Urinary bladder (tissue), 4 donors: ENCODE results near the gene HDLBP. TPM values are rescaled to one million over a fixed set of nuclear protein-coding genes. Genes with fewer than 3 reads are reported as not detected.

ENCODE experiments used
- DNase-seq: peaks from one replicate; pipeline ENCODE4 v3.0.0-alpha.2; 2015; ENCODE audit errors: extremely low spot score
- H3K27ac ChIP-seq: one replicate; pipeline ENCODE4 v1.5.1; 2013; ENCODE audit warnings: low read depth, mild to moderate bottlenecking, moderate library complexity
- H3K36me3 ChIP-seq: one replicate; pipeline ENCODE4 v1.6.1; 2013; ENCODE audit warnings: mild to moderate bottlenecking, moderate library complexity; ENCODE audit not compliant: insufficient read depth
- H3K4me1 ChIP-seq: one replicate; pipeline ENCODE4 v1.6.1; 2013; ENCODE audit warnings: mild to moderate bottlenecking, moderate library complexity; ENCODE audit not compliant: insufficient read depth
- H3K4me3 ChIP-seq: one replicate; pipeline ENCODE4 v1.5.1; 2013; ENCODE audit warnings: low read depth, low read length
- WGBS: extraction: QIAGEN DNeasy Blood & Tissue Kit; methylation state at CpG from one replicate; pipeline ENCODE4 v1.1.7; 2013; 5-methylcytosine and 5-hydroxymethylcytosine counted together
- polyA plus RNA-seq: library from polyadenylated mRNA; stranded (reverse); fragments of 200-250 nt; gene quantifications from one replicate; pipeline ENCODE4 v1.2.3, GENCODE V29; 2013
- total RNA-seq: library from RNA; depleted of rRNA; stranded (reverse); fragments of >200 nt; gene quantifications from one replicate; pipeline ENCODE4 v1.2.3, GENCODE V29; 2014
- donor health status: healthy with polysubstance abuse.
- donor health status: healthy.

HDLBP gene, protein sequence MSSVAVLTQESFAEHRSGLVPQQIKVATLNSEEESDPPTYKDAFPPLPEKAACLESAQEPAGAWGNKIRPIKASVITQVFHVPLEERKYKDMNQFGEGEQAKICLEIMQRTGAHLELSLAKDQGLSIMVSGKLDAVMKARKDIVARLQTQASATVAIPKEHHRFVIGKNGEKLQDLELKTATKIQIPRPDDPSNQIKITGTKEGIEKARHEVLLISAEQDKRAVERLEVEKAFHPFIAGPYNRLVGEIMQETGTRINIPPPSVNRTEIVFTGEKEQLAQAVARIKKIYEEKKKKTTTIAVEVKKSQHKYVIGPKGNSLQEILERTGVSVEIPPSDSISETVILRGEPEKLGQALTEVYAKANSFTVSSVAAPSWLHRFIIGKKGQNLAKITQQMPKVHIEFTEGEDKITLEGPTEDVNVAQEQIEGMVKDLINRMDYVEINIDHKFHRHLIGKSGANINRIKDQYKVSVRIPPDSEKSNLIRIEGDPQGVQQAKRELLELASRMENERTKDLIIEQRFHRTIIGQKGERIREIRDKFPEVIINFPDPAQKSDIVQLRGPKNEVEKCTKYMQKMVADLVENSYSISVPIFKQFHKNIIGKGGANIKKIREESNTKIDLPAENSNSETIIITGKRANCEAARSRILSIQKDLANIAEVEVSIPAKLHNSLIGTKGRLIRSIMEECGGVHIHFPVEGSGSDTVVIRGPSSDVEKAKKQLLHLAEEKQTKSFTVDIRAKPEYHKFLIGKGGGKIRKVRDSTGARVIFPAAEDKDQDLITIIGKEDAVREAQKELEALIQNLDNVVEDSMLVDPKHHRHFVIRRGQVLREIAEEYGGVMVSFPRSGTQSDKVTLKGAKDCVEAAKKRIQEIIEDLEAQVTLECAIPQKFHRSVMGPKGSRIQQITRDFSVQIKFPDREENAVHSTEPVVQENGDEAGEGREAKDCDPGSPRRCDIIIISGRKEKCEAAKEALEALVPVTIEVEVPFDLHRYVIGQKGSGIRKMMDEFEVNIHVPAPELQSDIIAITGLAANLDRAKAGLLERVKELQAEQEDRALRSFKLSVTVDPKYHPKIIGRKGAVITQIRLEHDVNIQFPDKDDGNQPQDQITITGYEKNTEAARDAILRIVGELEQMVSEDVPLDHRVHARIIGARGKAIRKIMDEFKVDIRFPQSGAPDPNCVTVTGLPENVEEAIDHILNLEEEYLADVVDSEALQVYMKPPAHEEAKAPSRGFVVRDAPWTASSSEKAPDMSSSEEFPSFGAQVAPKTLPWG (N-terminal part only)
- 588 TPM for total RNA-seq
- 199 TPM for polyA plus RNA-seq

DNA sequence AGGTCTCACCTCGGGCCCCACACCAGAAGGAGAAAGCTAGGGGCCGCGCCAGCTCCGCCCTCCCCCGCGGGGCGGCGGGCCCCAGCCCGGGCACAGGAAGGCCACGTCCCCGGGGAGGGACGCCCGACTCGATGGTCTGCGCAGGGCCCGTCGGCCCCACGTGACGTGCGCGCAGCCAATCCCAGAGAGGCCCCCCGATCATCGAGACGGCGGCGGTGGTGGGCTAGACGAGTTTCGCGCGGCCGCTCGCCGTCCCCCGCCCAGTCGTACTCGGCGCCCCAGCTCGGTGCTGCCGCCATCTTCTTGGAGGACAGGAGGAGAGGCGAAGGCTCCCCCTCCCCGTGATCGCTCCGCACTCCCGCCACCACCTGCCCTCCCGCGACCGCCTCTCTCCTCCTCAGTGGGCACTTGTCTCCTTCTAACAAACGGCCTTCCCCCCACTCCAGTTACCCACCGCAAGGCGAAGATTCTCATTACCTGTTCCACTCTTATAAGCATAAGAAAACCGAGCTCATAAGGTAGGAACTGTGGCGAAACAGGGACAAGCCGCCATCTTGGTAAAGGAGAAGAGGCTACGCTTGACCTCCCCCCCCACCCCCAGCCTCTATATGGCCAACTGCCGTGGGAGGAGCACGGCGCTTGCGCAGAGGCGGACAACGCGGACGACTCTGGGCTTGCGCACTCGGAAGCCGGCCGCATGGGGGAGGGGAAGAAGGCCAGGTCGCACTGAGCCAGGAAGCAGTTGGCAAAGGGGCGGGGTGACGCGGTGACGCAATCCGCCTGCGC, at the start of gene HDLBP:
HDLBP (minus strand) TSS at position 580 of the 786 bp plus-strand sequence. CDS start 48,803 bp downstream, outside the sequence.
- peak within 1 kb of the TSS; percentile 99 for H3K27ac ChIP-seq
- DNase-seq = peak; percentile 95
- whole genome bisulfite sequencing = under 1% methylated on average over 73 of the region's 73 CpGs
- no peaks in the 10 kb centered on the region for H3K36me3 ChIP-seq
- H3K4me3 ChIP-seq = peak within 1 kb of the TSS; percentile 73
- peaks cover 3% of the 10 kb centered on the region for H3K4me1 ChIP-seq

DNA sequence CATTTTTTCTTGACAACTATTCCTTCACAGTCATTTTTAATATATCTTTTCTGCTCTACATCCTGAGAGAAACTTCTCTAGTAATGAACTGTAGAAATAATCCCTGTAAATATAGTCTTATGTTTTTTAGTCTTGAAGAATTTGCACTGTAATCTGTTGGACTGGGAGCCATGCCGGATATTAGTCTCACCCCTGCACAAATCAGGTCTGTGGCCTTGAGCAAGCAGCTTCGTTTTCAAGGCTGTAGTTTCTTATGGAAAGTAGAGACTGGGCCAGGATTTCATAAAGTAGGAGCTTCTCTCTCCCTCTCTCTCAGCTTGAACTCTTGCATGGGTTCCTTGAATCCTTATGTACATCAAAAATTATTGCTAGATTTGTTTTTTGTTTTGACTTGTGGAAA, 49.3 kb upstream of the HDLBP start:
- H3K27ac ChIP-seq = no peak overlapping the region
- no peak for DNase-seq
- H3K36me3 ChIP-seq = no peaks in the 10 kb centered on the region
- peaks cover 2% of the 10 kb centered on the region for H3K4me1 ChIP-seq
- 60% methylated on average over 2 of the region's 2 CpGs for WGBS
- no peak overlapping the region for H3K4me3 ChIP-seq

DNA sequence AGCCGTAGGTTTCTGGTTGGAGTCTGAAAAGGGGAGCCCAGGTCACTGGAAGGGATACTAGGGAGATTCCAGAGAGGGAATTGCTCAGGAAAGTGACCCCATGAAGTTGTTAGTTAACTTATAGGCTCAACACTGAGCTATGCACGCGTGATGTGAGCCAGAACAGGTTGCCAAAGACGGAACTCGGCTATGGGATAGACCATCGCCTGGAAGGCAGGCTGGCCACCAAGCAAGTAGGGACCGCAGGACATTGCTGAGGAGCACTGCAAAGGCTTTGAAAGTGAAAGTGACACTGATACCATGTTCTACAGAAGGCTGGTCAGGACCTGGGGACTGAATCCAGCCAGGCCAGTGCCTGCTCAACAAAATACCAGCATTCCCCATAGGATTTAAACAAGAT, 48.0 kb upstream of the HDLBP start:
- H3K27ac ChIP-seq = no peak overlapping the region
- DNase-seq = no peak
- 92% methylated on average over 7 of the region's 7 CpGs for WGBS
- H3K4me1 ChIP-seq = peaks cover 2% of the 10 kb centered on the region
- H3K4me3 ChIP-seq = no peak overlapping the region
- H3K36me3 ChIP-seq = no peaks in the 10 kb centered on the region

DNA sequence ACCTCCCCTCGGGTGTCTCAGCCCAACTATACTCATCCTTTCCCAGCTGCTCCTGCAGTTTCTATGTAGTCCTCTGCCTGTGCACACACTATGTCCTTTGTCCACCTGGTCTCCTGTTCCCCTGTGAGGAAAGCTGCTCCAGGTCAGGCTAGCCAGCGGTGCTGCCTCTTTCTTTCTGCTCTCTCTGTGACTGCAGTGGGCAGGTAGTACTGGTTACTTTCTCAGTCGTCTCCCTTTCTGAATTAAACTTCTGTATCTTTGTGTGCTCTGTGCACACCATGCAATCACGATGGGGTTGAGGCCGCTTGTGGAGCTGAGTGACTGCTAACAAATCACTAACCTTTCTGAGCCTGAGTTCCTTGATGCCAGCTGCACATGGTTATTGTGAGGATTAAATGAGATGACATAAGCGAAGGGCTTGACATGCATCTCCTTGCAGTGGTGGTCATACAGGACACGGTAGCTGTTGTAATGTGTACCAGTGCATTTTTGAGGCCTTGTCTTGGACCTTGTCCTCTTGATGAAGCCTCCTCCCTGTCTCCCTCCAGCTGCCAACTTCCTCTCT, 44.1 kb upstream of the HDLBP start:
- Histone ChIP-seq H3K4me3 (no peak overlapping the region), H3K4me1 (peaks cover 2% of the 10 kb centered on the region), H3K27ac (no peak overlapping the region), H3K36me3 (no peaks in the 10 kb centered on the region)
- 87% methylated on average over 7 of the region's 7 CpGs for WGBS
- no peak for DNase-seq

DNA sequence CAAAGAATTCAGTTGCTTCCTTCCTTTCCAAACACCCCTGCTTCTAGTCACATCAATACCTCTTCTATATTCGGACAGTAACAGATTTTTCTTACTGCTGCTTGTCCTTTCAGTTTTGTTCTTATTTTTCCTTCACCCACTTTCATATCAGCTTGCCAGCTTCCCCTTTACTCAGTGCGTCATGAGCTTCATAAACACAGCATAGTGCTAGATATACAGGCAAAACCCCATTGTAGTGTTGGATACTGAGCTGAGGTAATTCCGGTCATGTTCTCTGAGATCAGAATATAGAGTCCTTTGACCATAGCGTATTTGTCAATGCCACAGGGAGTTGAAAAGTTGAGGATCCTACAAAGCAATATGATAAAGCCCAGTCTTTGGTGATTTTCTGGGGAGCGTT, 43.0 kb upstream of the HDLBP start:
- DNase-seq = no peak
- H3K36me3 ChIP-seq = no peaks in the 10 kb centered on the region
- H3K27ac ChIP-seq = no peak overlapping the region
- WGBS = 75% methylated on average over 5 of the region's 5 CpGs
- H3K4me3 ChIP-seq = no peak overlapping the region
- H3K4me1 ChIP-seq = no peaks in the 10 kb centered on the region

DNA sequence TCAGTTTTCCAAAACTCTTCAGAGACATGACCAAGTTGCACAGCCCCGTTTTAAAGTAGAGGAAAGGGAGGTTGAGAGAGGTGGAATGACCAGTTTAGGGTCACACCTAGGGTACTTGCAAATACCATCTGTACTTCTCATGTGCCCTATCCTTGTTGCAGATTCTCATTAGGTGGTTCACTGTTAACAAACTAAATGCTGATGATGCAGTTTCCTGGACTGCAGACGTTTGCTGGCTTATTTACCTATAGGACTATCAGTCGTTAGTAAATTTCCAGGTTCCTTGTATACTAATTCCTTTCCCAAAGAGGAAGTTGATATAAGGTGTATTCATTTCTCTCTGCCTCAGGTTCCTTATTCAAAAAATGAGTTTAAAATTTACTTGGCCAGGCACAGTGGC, 42.1 kb upstream of the HDLBP start:
- H3K36me3 ChIP-seq = no peaks in the 10 kb centered on the region
- no peak for DNase-seq
- H3K4me3 ChIP-seq = no peak overlapping the region
- 59% methylated on average over 3 of the region's 3 CpGs for WGBS
- H3K4me1 ChIP-seq = no peaks in the 10 kb centered on the region
- H3K27ac ChIP-seq = no peak overlapping the region

DNA sequence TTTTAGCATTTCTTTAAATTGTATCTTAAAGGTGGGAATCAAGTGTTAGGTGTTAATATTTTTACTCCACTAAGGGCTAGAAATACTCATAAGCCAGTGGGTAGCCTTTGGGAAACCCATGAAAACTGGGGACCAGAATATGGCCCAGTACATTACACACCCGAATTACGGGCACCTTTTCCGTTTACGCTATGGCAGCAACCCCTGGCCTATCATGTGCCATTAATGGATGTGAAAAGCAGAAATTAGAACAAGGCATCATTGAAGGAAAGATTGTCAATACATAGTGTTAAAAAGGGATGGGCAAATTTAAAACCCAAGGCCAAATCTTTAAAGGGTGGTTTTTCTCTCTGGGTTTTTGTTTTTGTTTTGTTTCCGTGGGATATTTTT, 41.4 kb upstream of the HDLBP start:
- H3K27ac ChIP-seq = no peak overlapping the region
- 15% methylated on average over 5 of the region's 5 CpGs for WGBS
- peaks cover under 1% of the 10 kb centered on the region for H3K36me3 ChIP-seq
- DNase-seq = no peak
- no peaks in the 10 kb centered on the region for H3K4me1 ChIP-seq
- H3K4me3 ChIP-seq = peak overlapping the region; percentile 70

DNA sequence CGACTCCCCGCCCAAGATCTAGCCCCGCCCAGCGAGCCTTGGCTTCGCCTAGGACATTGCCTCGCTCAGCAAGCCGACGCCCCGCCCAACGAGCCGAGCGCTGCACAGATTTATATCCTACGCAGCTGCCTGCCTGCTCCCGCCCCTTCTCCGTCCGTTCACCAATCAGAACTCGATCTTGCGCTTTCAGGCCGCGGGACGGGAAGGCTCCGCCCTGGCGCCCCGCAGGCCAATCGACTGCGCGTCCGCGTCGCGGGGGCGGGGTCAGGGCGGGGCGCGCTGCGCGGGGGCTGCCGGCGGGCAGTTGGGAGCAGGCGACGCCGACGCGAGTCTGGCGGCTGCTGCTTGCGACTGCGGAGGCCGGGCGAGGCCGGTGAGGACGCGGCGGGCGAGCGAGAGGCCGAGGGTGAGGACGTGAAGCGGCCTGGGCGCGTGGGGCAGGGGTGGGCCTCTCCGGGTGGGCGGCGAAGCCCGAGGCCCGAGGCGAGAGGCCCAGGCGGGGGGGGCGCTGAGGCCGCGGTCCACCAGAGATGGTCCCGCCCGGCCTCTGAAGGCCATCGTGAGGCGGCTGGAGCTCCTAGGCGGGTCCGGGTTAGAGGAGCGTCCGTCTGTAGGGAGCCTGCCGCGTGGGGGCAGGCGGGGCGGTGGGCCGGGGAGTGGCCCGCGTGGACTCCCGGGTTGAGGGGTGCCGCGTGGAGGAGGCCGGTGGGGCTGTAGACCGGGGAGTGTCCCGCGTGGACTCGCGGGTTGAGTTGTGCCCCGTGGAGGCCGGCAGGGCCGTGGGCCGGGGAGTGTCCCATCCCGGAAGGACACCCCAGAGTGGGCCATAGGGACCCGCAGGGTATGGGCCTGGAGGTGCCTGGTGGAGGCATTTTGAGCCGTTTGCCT, 40.8 kb upstream of the HDLBP start, which contains the start of gene FARP2:
FARP2 (plus strand) TSS at position 303 of the 888 bp plus-strand sequence. CDS start 16,823 bp downstream, outside the sequence.
- Histone ChIP-seq H3K4me3 (peak within 1 kb of the TSS; percentile 70), H3K27ac (peak within 1 kb of the TSS; percentile 86), H3K36me3 (peaks cover 3% of the 10 kb centered on the region), H3K4me1 (no peaks in the 10 kb centered on the region)
- WGBS = under 1% methylated on average over 101 of the region's 101 CpGs
- peak; percentile 97 for DNase-seq

DNA sequence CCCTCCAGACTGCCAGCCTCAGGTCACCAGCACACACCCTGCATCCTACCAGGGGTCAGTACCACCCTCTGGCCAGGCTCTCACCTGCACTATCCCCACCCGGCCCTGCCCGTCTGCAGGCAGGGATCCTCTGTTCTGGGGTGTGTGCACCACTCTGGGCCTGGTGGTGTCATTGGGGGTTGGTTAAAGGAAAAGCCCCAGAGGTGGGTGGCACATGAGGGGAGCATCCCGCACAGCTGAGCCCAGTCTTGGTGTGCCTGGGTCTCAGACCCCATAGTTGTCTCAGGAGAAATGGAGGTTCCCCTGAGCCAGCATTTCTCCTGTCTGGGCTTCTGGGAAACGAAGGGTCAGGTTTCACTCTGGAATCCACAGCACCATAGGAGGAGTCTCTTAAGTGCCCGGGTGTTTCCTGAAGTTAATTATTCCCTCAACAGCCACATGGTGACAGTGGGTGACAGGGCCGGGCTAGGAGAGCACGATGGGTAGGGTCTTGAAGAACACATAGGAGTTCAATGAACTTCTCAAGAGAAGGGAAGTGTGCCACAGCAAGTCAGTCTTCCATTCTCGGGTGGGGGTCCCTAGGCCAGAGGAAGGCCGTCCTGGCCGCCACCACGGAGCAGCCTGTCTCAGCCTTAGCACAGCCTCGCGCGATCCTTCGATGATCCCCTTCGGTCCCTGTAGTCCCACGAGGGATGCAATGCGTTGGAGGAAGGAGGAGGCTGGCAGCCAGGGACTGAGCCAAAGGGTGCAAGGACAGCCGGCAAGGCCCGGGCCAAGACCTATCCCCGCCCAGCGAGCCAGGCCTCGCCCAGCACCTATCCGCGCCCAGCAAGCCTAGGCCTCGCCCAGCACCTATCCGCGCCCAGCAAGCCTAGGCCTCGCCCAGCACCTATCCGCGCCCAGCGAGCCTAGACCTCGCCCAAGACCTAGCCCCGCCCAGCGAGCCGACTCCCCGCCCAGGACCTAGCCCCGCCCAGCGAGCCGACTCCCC, 39.5 kb upstream of the HDLBP start:
- Histone ChIP-seq H3K4me3 (no peak overlapping the region), H3K36me3 (peaks cover 3% of the 10 kb centered on the region), H3K27ac (peak overlapping the region; percentile 60), H3K4me1 (no peaks in the 10 kb centered on the region)
- 30% methylated on average over 40 of the region's 40 CpGs for WGBS
- DNase-seq = no peak

DNA sequence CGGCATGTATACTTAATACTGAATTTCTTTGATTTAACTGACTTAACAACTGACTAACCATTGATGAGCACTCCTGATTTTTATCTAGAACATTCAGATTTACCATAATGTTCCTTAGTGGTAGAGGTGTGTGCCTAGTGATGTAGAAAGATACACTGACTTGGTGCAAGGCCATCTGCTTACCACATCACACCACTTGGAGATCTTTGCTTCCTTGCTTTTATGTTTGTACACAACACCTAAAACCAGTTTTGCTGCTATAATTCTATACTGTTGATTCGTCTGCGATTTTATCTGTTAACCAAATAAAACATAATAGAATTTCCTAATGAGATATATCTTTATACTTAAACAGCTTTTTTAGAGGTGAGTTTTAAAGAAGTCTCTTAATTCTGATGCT, 36.8 kb upstream of the HDLBP start:
- DNase-seq = no peak
- peaks cover 3% of the 10 kb centered on the region for H3K36me3 ChIP-seq
- WGBS = 86% methylated on average over 3 of the region's 3 CpGs

DNA sequence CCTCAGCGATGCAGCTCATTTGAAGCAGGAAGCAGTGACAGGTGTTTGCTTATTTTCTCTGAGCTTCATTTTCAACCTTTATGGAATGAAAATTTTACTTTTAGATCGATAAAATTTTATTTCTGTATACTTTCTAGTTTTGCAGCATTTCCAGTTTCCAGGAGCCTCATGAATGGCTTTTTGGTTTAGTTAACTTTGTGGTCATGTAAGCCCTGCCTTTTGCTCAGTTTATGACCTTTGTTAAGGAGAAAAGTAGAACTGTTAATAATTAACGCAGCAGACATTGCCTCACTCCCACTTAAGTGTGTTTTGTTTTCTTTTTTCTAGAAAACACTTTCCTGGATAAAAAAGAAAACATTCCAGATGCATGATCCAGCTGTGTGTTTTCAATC, 36.2 kb upstream of the HDLBP start:
- WGBS = 74% methylated on average over 3 of the region's 3 CpGs
- DNase-seq = no peak
- Histone ChIP-seq H3K4me3 (no peak overlapping the region), H3K4me1 (no peaks in the 10 kb centered on the region), H3K36me3 (peaks cover 4% of the 10 kb centered on the region), H3K27ac (no peak overlapping the region)

More for the DNA sequence above, 36.8 kb upstream of the HDLBP start:
- H3K27ac ChIP-seq = no peak overlapping the region
- no peak overlapping the region for H3K4me3 ChIP-seq
- no peaks in the 10 kb centered on the region for H3K4me1 ChIP-seq
